Measurements from ENCODE around the gene CCND1.

The CCND1 gene

DNA sequence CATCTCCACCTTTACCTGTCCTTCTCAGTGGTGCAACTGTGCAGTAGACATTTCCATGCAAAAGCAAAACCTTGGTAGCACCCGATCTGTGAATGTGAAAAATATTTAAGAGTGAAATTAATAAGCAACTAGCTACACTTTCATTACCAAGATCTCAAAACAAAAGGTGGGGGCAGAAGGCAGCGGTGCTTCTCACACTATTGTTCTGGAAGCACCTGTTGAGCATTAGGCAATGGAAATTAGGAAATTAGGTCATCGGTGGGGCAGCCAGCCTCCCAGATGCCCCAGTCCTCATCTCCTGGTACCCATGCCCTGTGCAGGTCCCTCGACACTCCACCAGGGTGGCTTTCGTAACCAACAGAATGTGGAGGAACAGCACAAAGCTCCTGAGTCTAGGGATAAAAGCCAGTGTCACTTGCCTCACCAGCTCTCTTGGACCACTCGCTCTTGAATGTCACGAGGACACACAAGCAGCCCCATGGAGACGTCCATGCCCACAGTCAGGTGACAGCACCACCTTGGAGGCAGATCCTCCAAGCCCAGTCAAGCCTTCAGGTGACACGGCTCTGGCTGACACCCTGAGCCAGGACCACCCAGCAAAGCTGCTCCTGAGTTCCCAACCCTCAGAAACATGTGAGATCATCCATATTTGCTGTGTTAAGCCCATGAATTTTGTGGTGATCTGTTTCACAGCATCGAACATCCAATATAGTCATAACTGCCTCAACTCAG lies 30.9 kb downstream of the CCND1 start:
- DNase-seq (ENCODE audit: low read depth), result no peak
- TF ChIP-seq, protein P1, sequence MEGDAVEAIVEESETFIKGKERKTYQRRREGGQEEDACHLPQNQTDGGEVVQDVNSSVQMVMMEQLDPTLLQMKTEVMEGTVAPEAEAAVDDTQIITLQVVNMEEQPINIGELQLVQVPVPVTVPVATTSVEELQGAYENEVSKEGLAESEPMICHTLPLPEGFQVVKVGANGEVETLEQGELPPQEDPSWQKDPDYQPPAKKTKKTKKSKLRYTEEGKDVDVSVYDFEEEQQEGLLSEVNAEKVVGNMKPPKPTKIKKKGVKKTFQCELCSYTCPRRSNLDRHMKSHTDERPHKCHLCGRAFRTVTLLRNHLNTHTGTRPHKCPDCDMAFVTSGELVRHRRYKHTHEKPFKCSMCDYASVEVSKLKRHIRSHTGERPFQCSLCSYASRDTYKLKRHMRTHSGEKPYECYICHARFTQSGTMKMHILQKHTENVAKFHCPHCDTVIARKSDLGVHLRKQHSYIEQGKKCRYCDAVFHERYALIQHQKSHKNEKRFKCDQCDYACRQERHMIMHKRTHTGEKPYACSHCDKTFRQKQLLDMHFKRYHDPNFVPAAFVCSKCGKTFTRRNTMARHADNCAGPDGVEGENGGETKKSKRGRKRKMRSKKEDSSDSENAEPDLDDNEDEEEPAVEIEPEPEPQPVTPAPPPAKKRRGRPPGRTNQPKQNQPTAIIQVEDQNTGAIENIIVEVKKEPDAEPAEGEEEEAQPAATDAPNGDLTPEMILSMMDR (conservative IDR thresholded peaks at IDR 0.05; ENCODE audit: control insufficient read depth, insufficient read depth, low read depth, low read length), result no peak
- no peak overlapping the region for H3K4me3 ChIP-seq (ENCODE audit: control insufficient read depth, low read depth, low read length)

DNA sequence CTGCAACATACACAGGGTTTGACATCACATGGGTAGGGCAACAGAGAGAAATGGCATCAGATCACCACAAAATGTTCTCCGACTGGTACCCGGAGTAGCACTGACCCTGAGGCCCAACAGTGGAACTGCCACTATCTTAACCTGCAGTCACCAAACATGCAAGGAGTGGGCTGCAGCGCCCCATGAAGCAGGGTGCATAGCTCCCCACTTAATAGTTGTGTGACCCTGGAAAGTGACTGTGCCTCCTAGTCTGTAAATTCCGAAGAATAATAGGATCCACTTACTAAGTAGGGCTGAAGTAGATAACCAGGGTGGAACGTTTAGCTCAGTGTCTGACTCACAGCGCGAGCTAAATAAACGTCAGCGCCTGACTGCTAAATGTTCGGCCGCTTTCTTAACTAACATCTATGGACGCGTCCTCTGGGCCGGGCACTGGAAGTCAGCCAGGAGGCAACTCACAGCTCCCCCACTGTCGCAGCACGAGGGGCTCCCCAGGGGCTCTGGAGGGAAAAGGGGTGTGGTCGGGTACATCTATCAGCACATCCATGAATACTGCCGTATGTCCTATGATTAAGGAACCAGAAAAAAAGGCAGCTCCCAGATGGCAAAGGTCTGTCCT lies 33.4 kb downstream of the CCND1 start:
- H3K4me3 ChIP-seq (ENCODE audit: control insufficient read depth, low read depth, low read length), result peak overlapping the region; percentile 75
- DNase-seq (ENCODE audit: low read depth), result peak; percentile 92
- TF ChIP-seq, protein P1 (conservative IDR thresholded peaks at IDR 0.05; ENCODE audit: control insufficient read depth, insufficient read depth, low read depth, low read length), result no peak

DNA sequence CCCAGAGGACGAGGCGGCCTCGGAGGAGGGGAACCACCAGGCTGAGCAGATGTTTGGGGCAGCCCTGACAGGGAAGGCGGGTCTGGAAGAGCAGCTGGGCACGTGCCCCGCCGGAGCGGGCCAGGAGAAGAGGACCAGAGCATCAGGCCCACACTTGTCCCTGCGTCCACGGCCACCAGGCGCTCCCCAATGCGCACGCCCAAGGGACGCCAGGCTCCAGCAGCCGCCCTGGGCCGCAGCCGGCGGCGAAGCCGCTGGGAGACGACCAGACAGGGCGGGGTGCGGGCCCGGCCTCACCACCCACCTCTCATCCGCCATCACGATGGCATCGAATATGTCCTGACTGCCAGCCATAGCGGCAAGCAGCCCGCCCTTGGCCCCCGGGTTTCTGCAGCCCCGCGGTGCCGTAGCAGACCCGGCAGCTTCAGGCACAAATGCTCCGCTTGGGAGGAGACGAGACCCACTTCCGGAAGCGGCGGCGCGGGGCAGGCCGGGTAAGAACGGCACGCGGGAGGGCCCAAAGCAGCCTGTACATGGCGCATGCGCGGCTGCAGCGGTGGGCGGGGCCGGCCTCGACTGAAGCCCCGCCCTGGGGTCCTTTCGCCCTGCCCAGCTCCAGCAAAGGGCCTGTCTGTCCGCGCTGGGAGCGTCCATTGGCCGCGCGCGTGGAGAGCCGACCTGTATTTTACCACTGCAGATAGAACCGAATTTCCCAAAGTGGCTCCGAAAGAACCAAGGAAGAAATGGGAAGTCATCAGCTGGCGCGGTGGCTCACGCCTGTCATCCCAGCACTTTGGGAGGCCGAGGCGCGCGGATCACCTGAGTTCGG lies 34.1 kb downstream of the CCND1 start, which contains the start of gene LTO1:
TSS of gene LTO1 (minus strand) at position 468 of the 829 bp plus-strand sequence. CDS start at position 354, 114 bp downstream.
- DNase-seq (ENCODE audit: low read depth), result peak; percentile 93
- TF ChIP-seq, protein P1 (conservative IDR thresholded peaks at IDR 0.05; ENCODE audit: control insufficient read depth, insufficient read depth, low read depth, low read length), result no peak
- H3K4me3 ChIP-seq (ENCODE audit: control insufficient read depth, low read depth, low read length), result peak within 1 kb of the TSS; percentile 75

DNA sequence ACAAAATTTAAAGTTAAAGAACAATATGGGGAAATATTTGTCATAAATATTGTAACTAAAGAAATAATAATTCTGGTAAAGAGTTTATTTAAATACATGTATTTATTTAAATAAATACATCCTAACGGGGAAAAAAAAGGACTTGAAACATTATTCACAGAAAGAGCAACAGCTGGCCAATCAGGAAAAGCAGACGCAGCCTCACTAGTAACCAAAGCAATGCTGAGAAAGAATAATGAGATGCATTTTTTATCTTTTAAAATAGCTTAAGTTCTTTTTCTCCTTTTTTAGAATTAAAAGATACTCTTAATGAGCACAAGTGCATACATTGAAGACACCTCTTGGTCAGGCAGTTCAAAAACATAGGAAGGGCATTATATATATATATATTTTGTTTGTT lies 36.8 kb downstream of the CCND1 start:
- DNase-seq (ENCODE audit: low read depth), result no peak
- H3K4me3 ChIP-seq (ENCODE audit: control insufficient read depth, low read depth, low read length), result no peak overlapping the region
- TF ChIP-seq, protein P1 (conservative IDR thresholded peaks at IDR 0.05; ENCODE audit: control insufficient read depth, insufficient read depth, low read depth, low read length), result no peak

DNA sequence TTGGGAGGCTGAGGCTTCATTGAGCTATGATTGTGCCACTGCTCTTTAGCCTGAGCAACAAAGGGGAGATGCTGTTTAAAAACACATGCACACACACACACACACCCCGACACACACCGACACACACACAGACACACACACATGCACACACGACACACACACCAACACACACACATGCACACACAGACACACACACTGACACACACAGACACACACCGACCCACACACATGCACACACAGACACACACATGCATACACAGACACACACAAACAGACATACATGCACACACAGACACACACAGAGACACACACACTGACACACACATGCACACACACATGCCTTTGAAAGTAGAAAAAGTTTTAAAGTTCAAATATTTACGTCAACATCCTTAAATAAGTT lies 39.7 kb downstream of the CCND1 start:
- no peak for DNase-seq (ENCODE audit: low read depth)
- H3K4me3 ChIP-seq (ENCODE audit: control insufficient read depth, low read depth, low read length), result no peak overlapping the region
- TF ChIP-seq, protein P1 (conservative IDR thresholded peaks at IDR 0.05; ENCODE audit: control insufficient read depth, insufficient read depth, low read depth, low read length), result no peak

DNA sequence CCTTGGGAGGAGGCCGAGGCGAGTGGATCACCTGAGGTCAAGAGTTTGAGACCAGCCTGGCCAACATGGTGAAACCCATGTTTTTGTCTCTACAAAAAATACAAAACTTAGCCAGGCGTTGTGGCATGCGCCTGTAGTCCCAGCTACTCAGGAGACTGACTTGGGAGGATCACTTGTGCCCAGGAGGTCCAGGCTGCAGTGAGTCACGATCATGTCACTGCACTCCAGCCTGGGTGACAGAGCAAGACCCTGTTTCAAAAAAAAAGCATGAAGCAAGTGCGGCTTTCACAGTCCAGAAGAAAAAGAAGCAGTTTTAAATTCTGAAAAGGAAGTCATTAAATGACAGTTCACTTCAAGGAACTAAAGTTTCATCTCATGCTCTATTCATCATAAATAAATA lies 41.3 kb downstream of the CCND1 start:
- TF ChIP-seq, protein P1 (conservative IDR thresholded peaks at IDR 0.05; ENCODE audit: control insufficient read depth, insufficient read depth, low read depth, low read length), result no peak
- DNase-seq (ENCODE audit: low read depth), result no peak
- no peak overlapping the region for H3K4me3 ChIP-seq (ENCODE audit: control insufficient read depth, low read depth, low read length)
